Osteoblast (primary cell): ENCODE data around the gene CHD1L. TPM values are rescaled to one million over a fixed set of nuclear protein-coding genes. Genes with fewer than 3 reads are reported as not detected.

ENCODE experiments used
- DNase-seq: peaks from one replicate; pipeline ENCODE4 v3.0.0; 2011; ENCODE audit warnings: low spot score, mixed read lengths; ENCODE audit not compliant: insufficient read length; ENCODE audit errors: missing footprints
- H2AFZ ChIP-seq: 2 replicates; pipeline ENCODE4 v1.6.0; 2011; ENCODE audit warnings: mild to moderate bottlenecking, low read length
- H3K27ac ChIP-seq: 2 replicates; pipeline ENCODE4 v1.5.1; 2011; ENCODE audit warnings: mild to moderate bottlenecking, low read depth, low read length, moderate library complexity
- H3K27me3 ChIP-seq: 2 replicates; pipeline ENCODE4 v1.6.0; 2012; ENCODE audit warnings: mild to moderate bottlenecking, control low read depth, inconsistent platforms, low read length, moderate library complexity; ENCODE audit not compliant: insufficient read depth
- H3K36me3 ChIP-seq: 2 replicates; pipeline ENCODE4 v1.5.1; 2011; ENCODE audit warnings: mild to moderate bottlenecking, low read length, control low read depth, moderate library complexity; ENCODE audit not compliant: insufficient read depth
- H3K4me1 ChIP-seq: 2 replicates; pipeline ENCODE4 v1.5.1; 2011; ENCODE audit warnings: mild to moderate bottlenecking, low read length, control low read depth, moderate library complexity; ENCODE audit not compliant: insufficient read depth
- H3K4me2 ChIP-seq: 2 replicates; pipeline ENCODE4 v1.6.0; 2011; ENCODE audit warnings: mild to moderate bottlenecking, low read length; ENCODE audit not compliant: insufficient read depth
- H3K4me3 ChIP-seq: fragments of 200-600 bp; sonication (generic); 3 replicates; pipeline ENCODE4 v1.5.1; 2012; ENCODE audit warnings: mild to moderate bottlenecking, low read length, inconsistent platforms; ENCODE audit not compliant: insufficient read depth
- H3K79me2 ChIP-seq: 2 replicates; pipeline ENCODE4 v1.6.0; 2012; ENCODE audit warnings: mild to moderate bottlenecking, low read length, control low read depth, inconsistent platforms; ENCODE audit not compliant: insufficient read depth
- H3K9me3 ChIP-seq: 2 replicates; pipeline ENCODE4 v1.5.1; 2011; ENCODE audit warnings: low read depth, low read length, control low read depth
- H4K20me1 ChIP-seq: 2 replicates; pipeline ENCODE4 v1.6.0; 2012; ENCODE audit warnings: mild to moderate bottlenecking, low read length, control low read depth; ENCODE audit not compliant: insufficient read depth
- total RNA-seq: library from RNA; depleted of rRNA; stranded (reverse); fragments of >200 nt; gene quantifications from 2 replicates; pipeline ENCODE4 v1.2.3, GENCODE V29; 2012
- TF ChIP-seq, protein P1 (sequence below): IDR thresholded peaks from 2 replicates; pipeline ENCODE4 v1.5.1; 2011; ENCODE audit warnings: mild to moderate bottlenecking, low read depth, low read length, moderate library complexity; ENCODE audit errors: extremely low read depth

The CHD1L gene
- total RNA-seq, 1 donor, result 27.5 TPM

DNA sequence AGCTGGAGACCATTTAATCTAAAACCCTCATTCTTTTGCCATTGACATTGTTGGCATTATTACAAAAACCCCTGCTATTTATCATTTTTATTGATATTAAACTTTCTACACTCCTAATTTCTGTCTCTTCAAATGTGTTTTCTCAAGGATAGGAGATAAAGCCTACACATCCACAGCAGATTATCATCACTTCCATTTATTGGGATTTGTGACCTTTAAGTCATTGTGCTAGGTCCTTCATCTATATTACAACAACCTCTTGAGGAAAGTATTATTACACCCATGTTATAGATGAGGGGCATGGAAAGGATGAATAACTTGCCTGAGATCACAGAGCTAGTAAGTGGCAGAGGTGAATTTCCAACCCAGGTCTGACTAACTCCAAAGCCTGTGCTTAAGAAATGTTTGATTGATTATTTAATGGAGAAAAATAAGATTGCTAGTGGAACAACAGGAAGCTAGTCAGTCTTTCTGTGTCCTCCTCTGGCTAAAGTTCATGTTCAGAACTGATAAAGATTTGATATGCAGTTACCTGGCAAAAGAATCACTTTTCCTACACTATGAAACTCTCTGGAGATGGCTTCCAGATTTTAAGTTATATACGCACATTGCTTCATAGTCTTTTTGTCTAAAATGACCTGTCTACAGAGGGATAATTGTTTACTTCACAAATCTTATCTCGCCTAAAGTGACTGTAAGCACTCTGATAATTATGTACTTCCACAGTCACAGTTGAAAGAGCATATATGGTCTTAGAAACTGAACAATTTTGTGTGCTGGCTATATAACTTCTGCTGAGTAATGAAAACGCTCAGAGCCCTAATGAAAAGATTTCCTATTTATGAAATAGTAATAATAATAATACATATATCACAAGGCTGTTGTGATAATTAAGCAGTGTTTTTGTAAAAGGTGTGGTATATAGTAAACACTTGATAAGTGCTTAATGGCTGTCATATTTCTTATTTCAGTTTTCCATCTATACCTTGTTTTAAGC, 32.4 kb upstream of the CHD1L start:
- Histone ChIP-seq H3K9me3 (no peaks in the 10 kb centered on the region), H2AFZ (no peak overlapping the region), H3K4me2 (no peak overlapping the region), H3K4me1 (no peaks in the 10 kb centered on the region), H3K4me3 (no peak overlapping the region), H3K27me3 (no peaks in the 10 kb centered on the region), H3K27ac (no peak overlapping the region), H3K79me2 (no peaks in the 10 kb centered on the region), H3K36me3 (no peaks in the 10 kb centered on the region), H4K20me1 (no peaks in the 10 kb centered on the region)
- TF ChIP-seq, protein P1, sequence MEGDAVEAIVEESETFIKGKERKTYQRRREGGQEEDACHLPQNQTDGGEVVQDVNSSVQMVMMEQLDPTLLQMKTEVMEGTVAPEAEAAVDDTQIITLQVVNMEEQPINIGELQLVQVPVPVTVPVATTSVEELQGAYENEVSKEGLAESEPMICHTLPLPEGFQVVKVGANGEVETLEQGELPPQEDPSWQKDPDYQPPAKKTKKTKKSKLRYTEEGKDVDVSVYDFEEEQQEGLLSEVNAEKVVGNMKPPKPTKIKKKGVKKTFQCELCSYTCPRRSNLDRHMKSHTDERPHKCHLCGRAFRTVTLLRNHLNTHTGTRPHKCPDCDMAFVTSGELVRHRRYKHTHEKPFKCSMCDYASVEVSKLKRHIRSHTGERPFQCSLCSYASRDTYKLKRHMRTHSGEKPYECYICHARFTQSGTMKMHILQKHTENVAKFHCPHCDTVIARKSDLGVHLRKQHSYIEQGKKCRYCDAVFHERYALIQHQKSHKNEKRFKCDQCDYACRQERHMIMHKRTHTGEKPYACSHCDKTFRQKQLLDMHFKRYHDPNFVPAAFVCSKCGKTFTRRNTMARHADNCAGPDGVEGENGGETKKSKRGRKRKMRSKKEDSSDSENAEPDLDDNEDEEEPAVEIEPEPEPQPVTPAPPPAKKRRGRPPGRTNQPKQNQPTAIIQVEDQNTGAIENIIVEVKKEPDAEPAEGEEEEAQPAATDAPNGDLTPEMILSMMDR, result no peak
- no peak for DNase-seq

DNA sequence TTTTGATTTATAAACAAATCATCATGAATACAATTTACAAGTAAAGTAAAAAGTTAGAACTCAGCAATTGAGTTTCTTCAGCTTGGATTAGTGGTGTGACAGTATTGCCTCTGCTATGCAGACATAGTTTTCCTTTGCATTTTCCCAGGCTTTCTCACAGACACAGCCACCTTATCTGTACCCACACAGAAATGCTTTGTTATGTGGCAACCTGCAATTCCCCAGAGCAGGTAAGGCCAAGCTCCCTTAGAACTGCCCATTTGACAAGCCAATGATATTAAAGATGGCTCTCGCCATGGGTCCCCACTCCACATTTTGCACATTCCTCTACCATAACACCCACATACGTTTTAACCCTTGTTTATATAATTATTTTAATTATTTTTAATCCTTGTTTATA, 31.5 kb upstream of the CHD1L start:
- no peak overlapping the region for H3K4me2 ChIP-seq
- no peak overlapping the region for H3K27ac ChIP-seq
- DNase-seq, result no peak
- TF ChIP-seq, protein P1, result no peak
- H3K27me3 ChIP-seq, result no peaks in the 10 kb centered on the region
- H3K9me3 ChIP-seq, result no peaks in the 10 kb centered on the region
- H3K4me3 ChIP-seq, result no peak overlapping the region
- no peaks in the 10 kb centered on the region for H3K79me2 ChIP-seq
- no peak overlapping the region for H2AFZ ChIP-seq
- no peaks in the 10 kb centered on the region for H3K36me3 ChIP-seq
- H4K20me1 ChIP-seq, result no peaks in the 10 kb centered on the region
- no peaks in the 10 kb centered on the region for H3K4me1 ChIP-seq

DNA sequence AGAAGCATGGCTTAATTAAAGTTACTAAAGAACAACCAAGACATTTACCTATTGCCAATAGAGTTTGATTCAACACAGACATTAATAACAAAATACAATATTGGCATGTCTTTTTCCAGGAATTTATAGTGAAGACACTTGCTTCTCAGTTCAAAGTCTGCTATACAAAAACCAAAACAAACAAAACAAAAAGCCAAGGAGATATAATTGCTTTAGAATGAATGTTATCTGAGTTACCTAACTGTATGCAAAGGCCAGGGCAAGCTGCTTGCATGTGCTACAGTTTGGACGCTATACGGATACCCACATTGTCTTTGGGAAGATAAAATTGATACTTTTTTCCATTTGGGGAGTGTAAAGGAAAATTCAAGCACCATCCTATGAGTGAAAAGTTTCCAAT, 30.9 kb upstream of the CHD1L start:
- H3K27me3 ChIP-seq, result no peaks in the 10 kb centered on the region
- no peaks in the 10 kb centered on the region for H3K79me2 ChIP-seq
- H3K36me3 ChIP-seq, result no peaks in the 10 kb centered on the region
- no peak overlapping the region for H3K27ac ChIP-seq
- no peak for DNase-seq
- no peak overlapping the region for H3K4me3 ChIP-seq
- TF ChIP-seq, protein P1, result no peak
- no peaks in the 10 kb centered on the region for H4K20me1 ChIP-seq
- no peak overlapping the region for H2AFZ ChIP-seq
- no peaks in the 10 kb centered on the region for H3K4me1 ChIP-seq
- H3K9me3 ChIP-seq, result no peaks in the 10 kb centered on the region
- H3K4me2 ChIP-seq, result no peak overlapping the region

DNA sequence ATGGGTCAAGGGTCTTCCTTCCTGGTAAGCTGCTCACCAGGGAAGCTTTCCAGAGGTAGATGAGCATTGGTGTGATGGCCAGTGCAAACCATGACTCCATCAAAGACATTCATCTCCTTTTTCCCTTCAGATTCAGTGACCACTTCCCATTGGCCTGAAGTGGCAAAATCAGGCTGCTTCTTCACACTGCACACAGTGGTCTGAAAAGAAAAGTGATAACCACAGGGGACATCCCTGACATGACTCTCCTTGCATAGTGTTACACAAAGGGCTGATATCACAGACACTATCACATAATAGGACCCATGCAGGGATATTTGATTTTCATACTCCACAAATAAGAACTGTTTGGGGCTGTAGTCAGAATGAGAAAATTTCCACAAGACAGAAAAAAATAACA, 29.2 kb upstream of the CHD1L start:
- TF ChIP-seq, protein P1, result no peak
- Histone ChIP-seq H3K79me2 (no peaks in the 10 kb centered on the region), H3K27ac (no peak overlapping the region), H3K9me3 (no peaks in the 10 kb centered on the region), H3K36me3 (no peaks in the 10 kb centered on the region), H2AFZ (no peak overlapping the region), H4K20me1 (no peaks in the 10 kb centered on the region), H3K4me1 (no peaks in the 10 kb centered on the region), H3K4me3 (no peak overlapping the region), H3K27me3 (no peaks in the 10 kb centered on the region), H3K4me2 (no peak overlapping the region)
- DNase-seq, result no peak
